Liver (tissue), 9 donors: Measurements from ENCODE around the gene FBXL22. TPM values are rescaled to one million over a fixed set of nuclear protein-coding genes. Genes with fewer than 3 reads are reported as not detected.
A peak's percentile ranks its signal among the peaks of the same experiment; 100 is the strongest.

Source experiments
- DNase-seq: peaks from one replicate; pipeline ENCODE4 v3.0.0-alpha.2; 2017; ENCODE audit warnings: low spot score
- H3K27ac ChIP-seq, 2 donors: one replicate each; pipeline ENCODE4 v1.7.0; 2013; ENCODE audit warnings: inconsistent platforms in 2 of 2, low read length in 2 of 2, control low read depth in 1 of 2, low read depth in 1 of 2, mild to moderate bottlenecking in 1 of 2
- H3K27me3 ChIP-seq, 4 donors: one replicate each; pipeline versions ENCODE4 v1.6.1 to v1.7.0; 2013; ENCODE audit warnings: low read length in 3 of 4, inconsistent platforms in 1 of 4, mild to moderate bottlenecking in 1 of 4, moderate library complexity in 1 of 4; ENCODE audit not compliant: control insufficient read depth in 4 of 4, insufficient read depth in 4 of 4
- H3K36me3 ChIP-seq, 4 donors: one replicate each; pipeline versions ENCODE4 v1.6.1 to v1.7.0; 2013; ENCODE audit warnings: low read length in 3 of 4, mild to moderate bottlenecking in 3 of 4, low read depth in 1 of 4, moderate library complexity in 1 of 4; ENCODE audit not compliant: control insufficient read depth in 4 of 4, insufficient read depth in 3 of 4
- H3K4me1 ChIP-seq, 4 donors: one replicate each; pipeline versions ENCODE4 v1.6.1 to v1.7.0; 2013; ENCODE audit warnings: low read length in 3 of 4, mild to moderate bottlenecking in 3 of 4, moderate library complexity in 1 of 4; ENCODE audit not compliant: control insufficient read depth in 4 of 4, insufficient read depth in 4 of 4
- H3K4me3 ChIP-seq, 3 donors: one replicate each; pipeline versions ENCODE4 v1.6.1 to v1.7.0; 2013; ENCODE audit warnings: low read length in 3 of 3, control low read depth in 1 of 3, low read depth in 1 of 3, mild to moderate bottlenecking in 1 of 3
- H3K9ac ChIP-seq, 2 donors: one replicate each; pipeline ENCODE4 v1.7.0; 2013; ENCODE audit warnings: low read length in 2 of 2, mild to moderate bottlenecking in 2 of 2, moderate library complexity in 2 of 2, control low read depth in 1 of 2, low read depth in 1 of 2
- H3K9me3 ChIP-seq, 4 donors: one replicate each; pipeline versions ENCODE4 v1.6.1 to v1.7.0; 2013; ENCODE audit warnings: low read length in 3 of 4; ENCODE audit not compliant: control insufficient read depth in 4 of 4
- ATF3 ChIP-seq: IDR thresholded peaks from 2 replicates; pipeline ENCODE4 v1.6.1; 2016; ENCODE audit warnings: antibody characterized with exemption
- EGR1 ChIP-seq, 2 donors: IDR thresholded peaks; 2 replicates each; pipeline ENCODE4 v1.6.1; 2016 to 2018; ENCODE audit warnings: antibody characterized with exemption in 2 of 2, low read depth in 2 of 2
- FOXA1 ChIP-seq: IDR thresholded peaks from 2 replicates; pipeline ENCODE4 v1.6.1; 2016; ENCODE audit warnings: antibody characterized with exemption
- FOXA2 ChIP-seq: IDR thresholded peaks from 2 replicates; pipeline ENCODE4 v1.6.1; 2016; ENCODE audit warnings: antibody characterized with exemption
- GABPA ChIP-seq, 2 donors: IDR thresholded peaks in 1 of 2; conservative IDR thresholded peaks in 1 of 2; 2 replicates each; pipeline ENCODE4 v1.6.1; 2016; ENCODE audit warnings: antibody characterized with exemption in 2 of 2, mild to moderate bottlenecking in 1 of 2, moderate library complexity in 1 of 2
- HNF4G ChIP-seq: IDR thresholded peaks from 2 replicates; pipeline ENCODE4 v1.6.1; 2016; ENCODE audit warnings: antibody characterized with exemption
- JUND ChIP-seq, 2 donors: IDR thresholded peaks; 2 replicates each; pipeline ENCODE4 v1.6.1; 2016; ENCODE audit warnings: antibody characterized with exemption in 2 of 2
- MAX ChIP-seq: IDR thresholded peaks from 2 replicates; pipeline ENCODE4 v1.6.1; 2016; ENCODE audit warnings: antibody characterized with exemption
- RAD21 ChIP-seq, 2 donors: IDR thresholded peaks; 2 replicates each; pipeline ENCODE4 v1.6.1; 2016; ENCODE audit warnings: antibody characterized with exemption in 2 of 2, mild to moderate bottlenecking in 2 of 2
- RXRA ChIP-seq, 2 donors: IDR thresholded peaks; 2 replicates each; pipeline ENCODE4 v1.6.1; 2017 to 2018; ENCODE audit warnings: antibody characterized with exemption in 2 of 2, mild to moderate bottlenecking in 1 of 2
- SP1 ChIP-seq: IDR thresholded peaks from 2 replicates; pipeline ENCODE4 v1.6.1; 2018; ENCODE audit warnings: antibody characterized with exemption, mild to moderate bottlenecking
- TAF1 ChIP-seq: conservative IDR thresholded peaks from 2 replicates; pipeline ENCODE4 v1.6.1; 2016; ENCODE audit warnings: antibody characterized with exemption, mild to moderate bottlenecking
- YY1 ChIP-seq: IDR thresholded peaks from 2 replicates; pipeline ENCODE4 v1.6.1; 2016; ENCODE audit warnings: antibody characterized with exemption, mild to moderate bottlenecking
- ZBTB33 ChIP-seq: IDR thresholded peaks from 2 replicates; pipeline ENCODE4 v1.6.1; 2016; ENCODE audit warnings: antibody characterized with exemption
- WGBS: extraction: QIAGEN DNeasy Blood & Tissue Kit; methylation state at CpG from one replicate; pipeline ENCODE4 v1.1.7; 2013; 5-methylcytosine and 5-hydroxymethylcytosine counted together
- polyA plus RNA-seq, 2 donors: library from polyadenylated mRNA; stranded (reverse) in 1 of 2; unstranded in 1 of 2; fragments of 200-250 nt in 1 of 2; fragments of >200 nt in 1 of 2; fragmentation: Nextera tagmentation in 1 of 2; extraction: Ambion mirVana in 1 of 2; gene quantifications; one replicate each; pipeline versions ENCODE4 v1.2.1 to v1.2.3, GENCODE V29; 2013 to 2015
- total RNA-seq, 2 donors: library from RNA; depleted of rRNA; stranded (reverse); fragments of >200 nt; gene quantifications; one replicate each; pipeline ENCODE4 v1.2.3, GENCODE V29; 2014
- donor health status: healthy.
- donor health status: healthy.
- donor health status: healthy.
- donor health status: healthy.
- donor health status: healthy.

FBXL22 gene
- total and polyA plus RNA-seq, 4 donors, result 0.18 to 0.29 (median 0.22) TPM

- Histone ChIP-seq H3K9me3 (no peaks in the 10 kb centered on the region), H3K9ac (peak overlapping the region in 1 of 2 donors; percentile 19), H3K36me3 (peaks cover 0 to 12% (median 9%) of the 10 kb centered on the region in 4 donors), H3K4me3 (no peak overlapping the region), H3K4me1 (peaks cover 0 to 14% (median 5%) of the 10 kb centered on the region in 4 donors), H3K27me3 (no peaks in the 10 kb centered on the region), H3K27ac (peak overlapping the region; percentile 29 to 48)
- TF ChIP-seq FOXA1 (no peak), HNF4G (no peak), JUND (IDR thresholded peaks at IDR 0.05) (peak; percentile 37 to 50), ATF3 (no peak), RAD21 (IDR thresholded peaks at IDR 0.05) (peak; percentile 34 to 37), FOXA2 (no peak), GABPA (IDR thresholded peaks at IDR 0.05 in 1 of 2, conservative IDR thresholded peaks at IDR 0.05 in 1 of 2) (no peak), ZBTB33 (no peak), RXRA (IDR thresholded peaks at IDR 0.05) (peak in 1 of 2 donors; percentile 24), YY1 (peak; percentile 13), SP1 (no peak), MAX (peak; percentile 7)
- WGBS, result 16% methylated on average over 3 of the region's 3 CpGs
- no peak for DNase-seq
Measured at GRCh38 chr15:63553388-63553791, 43.8 kb upstream of the FBXL22 start.

GRCh38 chr15:63554337-63554927 lies 42.8 kb upstream of the FBXL22 start:
- 92% methylated on average over 2 of the region's 2 CpGs for WGBS
- Histone ChIP-seq H3K27ac (no peak overlapping the region), H3K36me3 (peaks cover 0 to 12% (median 9%) of the 10 kb centered on the region in 4 donors), H3K4me3 (no peak overlapping the region), H3K4me1 (peaks cover 0 to 14% (median 5%) of the 10 kb centered on the region in 4 donors), H3K9me3 (no peaks in the 10 kb centered on the region), H3K9ac (no peak overlapping the region), H3K27me3 (no peaks in the 10 kb centered on the region)
- DNase-seq, result no peak
- TF ChIP-seq FOXA2, result no peak
- TF ChIP-seq GABPA (IDR thresholded peaks at IDR 0.05 in 1 of 2, conservative IDR thresholded peaks at IDR 0.05 in 1 of 2), result no peak
- TF ChIP-seq TAF1, result no peak

GRCh38 chr15:63555507-63555906 lies 41.7 kb upstream of the FBXL22 start:
- Histone ChIP-seq H3K36me3 (peaks cover 0 to 14% (median 12%) of the 10 kb centered on the region in 4 donors), H3K27ac (no peak overlapping the region), H3K9ac (no peak overlapping the region), H3K4me3 (no peak overlapping the region), H3K9me3 (no peaks in the 10 kb centered on the region), H3K27me3 (no peaks in the 10 kb centered on the region), H3K4me1 (peaks cover 0 to 14% (median 5%) of the 10 kb centered on the region in 4 donors)
- DNase-seq, result no peak
- TF ChIP-seq FOXA2 (no peak), SP1 (no peak), EGR1 (IDR thresholded peaks at IDR 0.05; ENCODE audit: low read depth in 2 of 2) (no peak), GABPA (IDR thresholded peaks at IDR 0.05 in 1 of 2, conservative IDR thresholded peaks at IDR 0.05 in 1 of 2) (no peak), TAF1 (no peak)
